Measurements from ENCODE around the gene CNTNAP2.

GRCh38 chr7:147859033-147859432, 1742.4 kb downstream of the CNTNAP2 start:
- no peak for TF ChIP-seq CTCF (IDR thresholded peaks at IDR 0.05)
- no peak for TF ChIP-seq POLR2AphosphoS5 (IDR thresholded peaks at IDR 0.05)

Data from stomach (tissue), 4 donors.